Ishikawa (cell line): Measurements from ENCODE around the gene PKP4.

Experiments used
- CEBPB ChIP-seq: IDR thresholded peaks from 2 replicates; pipeline ENCODE4 v1.6.1; 2012
- CREB1 ChIP-seq: IDR thresholded peaks from 2 replicates; pipeline ENCODE4 v1.6.1; 2012; ENCODE audit warnings: low read depth
- EGR1 ChIP-seq: IDR thresholded peaks from 2 replicates; pipeline ENCODE4 v1.6.1; 2012
- EP300 ChIP-seq: IDR thresholded peaks from 2 replicates; pipeline ENCODE4 v1.6.1; 2012; ENCODE audit warnings: borderline replicate concordance
- FOXM1 ChIP-seq: IDR thresholded peaks from 2 replicates; pipeline ENCODE4 v1.6.1; 2012; ENCODE audit warnings: low read depth, borderline replicate concordance
- MAX ChIP-seq: IDR thresholded peaks from 2 replicates; pipeline ENCODE4 v1.6.1; 2012
- NFIC ChIP-seq: IDR thresholded peaks from 2 replicates; pipeline ENCODE4 v1.6.1; 2012
- RAD21 ChIP-seq: IDR thresholded peaks from 2 replicates; pipeline ENCODE4 v1.6.1; 2012; ENCODE audit warnings: low read depth
- TAF1 ChIP-seq: IDR thresholded peaks from 2 replicates; pipeline ENCODE4 v1.6.1; 2012; ENCODE audit warnings: low read depth, mild to moderate bottlenecking
- TCF12 ChIP-seq: IDR thresholded peaks from 2 replicates; pipeline ENCODE4 v1.6.1; 2012; ENCODE audit warnings: low read depth
- TEAD4 ChIP-seq: IDR thresholded peaks from 2 replicates; pipeline ENCODE4 v1.6.1; 2012
- USF1 ChIP-seq: IDR thresholded peaks from 2 replicates; pipeline ENCODE4 v1.6.1; 2012
- YY1 ChIP-seq: IDR thresholded peaks from 2 replicates; pipeline ENCODE4 v1.6.1; 2012; ENCODE audit warnings: low read depth
- ZBTB7A ChIP-seq: IDR thresholded peaks from 2 replicates; pipeline ENCODE4 v1.6.1; 2012; ENCODE audit warnings: low read depth
- TF ChIP-seq, protein P1 (sequence below): IDR thresholded peaks from 2 replicates; pipeline ENCODE4 v1.6.1; 2012; ENCODE audit warnings: low read depth, mild to moderate bottlenecking

The PKP4 gene

DNA sequence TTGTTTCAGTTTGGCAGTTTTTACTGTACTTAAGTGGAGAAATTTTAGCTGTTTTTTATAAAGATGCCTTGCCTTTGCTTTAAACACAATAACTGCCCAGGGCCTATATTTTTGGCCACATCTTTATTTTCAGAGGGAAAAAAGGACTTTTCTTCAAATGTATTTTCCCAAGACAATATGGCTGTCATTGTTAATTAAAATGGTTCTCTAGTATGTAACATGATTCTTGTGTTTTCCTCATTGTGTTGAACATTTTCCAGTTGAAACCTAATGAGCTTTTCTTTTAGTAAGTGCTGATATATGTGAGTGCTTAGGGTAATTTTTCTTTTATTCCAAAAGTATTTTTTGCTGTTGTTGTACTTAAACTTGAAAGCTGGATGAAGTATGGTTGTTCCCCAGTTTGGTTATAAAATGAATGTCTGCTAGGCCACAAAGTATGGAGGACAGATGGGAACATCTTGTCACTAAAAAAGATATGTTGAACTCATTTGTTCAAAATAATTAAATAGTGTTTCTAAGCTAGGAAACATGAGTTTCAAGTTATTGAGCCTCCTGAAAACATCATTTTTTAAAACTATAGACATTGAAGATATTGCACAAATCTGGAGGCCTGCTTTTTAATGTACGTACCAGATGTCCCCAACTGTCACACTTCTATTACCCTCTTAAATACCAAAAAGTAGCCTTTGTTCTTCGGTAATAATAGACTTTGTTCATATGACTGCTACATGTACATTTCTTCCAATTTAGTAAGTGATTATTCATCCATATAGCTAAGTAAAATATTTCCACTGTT lies 190.9 kb downstream of the PKP4 start:
- no peak for TF ChIP-seq EGR1
- peak; percentile 58; the same call in 1 of the 2 replicates for TF ChIP-seq CEBPB

DNA sequence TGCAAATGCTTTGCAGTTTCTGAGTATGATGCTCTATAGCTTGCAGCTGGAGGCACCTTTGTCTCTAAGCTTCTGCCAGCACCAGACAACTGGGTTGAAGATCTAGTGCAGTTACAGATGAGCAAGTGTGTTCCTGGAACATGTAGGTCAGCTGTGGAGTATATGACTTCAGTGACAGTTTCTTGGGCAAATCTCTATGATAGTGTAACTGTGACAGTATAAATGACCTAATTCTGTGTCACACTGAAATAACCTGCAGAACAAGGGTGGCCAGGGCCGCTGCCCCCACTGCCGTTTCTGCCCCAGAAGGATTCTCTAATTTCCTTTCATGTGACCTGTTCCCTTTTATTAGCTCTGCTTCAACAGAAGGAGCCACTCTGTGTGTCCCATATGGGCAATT lies 193.1 kb downstream of the PKP4 start:
- TF ChIP-seq NFIC (no peak), TEAD4 (no peak), FOXM1 (no peak), TAF1 (no peak), TCF12 (no peak), RAD21 (no peak), MAX (no peak), EGR1 (no peak), ZBTB7A (no peak), CEBPB (no peak), CREB1 (no peak), YY1 (no peak), USF1 (no peak), EP300 (no peak)
- TF ChIP-seq, protein P1, sequence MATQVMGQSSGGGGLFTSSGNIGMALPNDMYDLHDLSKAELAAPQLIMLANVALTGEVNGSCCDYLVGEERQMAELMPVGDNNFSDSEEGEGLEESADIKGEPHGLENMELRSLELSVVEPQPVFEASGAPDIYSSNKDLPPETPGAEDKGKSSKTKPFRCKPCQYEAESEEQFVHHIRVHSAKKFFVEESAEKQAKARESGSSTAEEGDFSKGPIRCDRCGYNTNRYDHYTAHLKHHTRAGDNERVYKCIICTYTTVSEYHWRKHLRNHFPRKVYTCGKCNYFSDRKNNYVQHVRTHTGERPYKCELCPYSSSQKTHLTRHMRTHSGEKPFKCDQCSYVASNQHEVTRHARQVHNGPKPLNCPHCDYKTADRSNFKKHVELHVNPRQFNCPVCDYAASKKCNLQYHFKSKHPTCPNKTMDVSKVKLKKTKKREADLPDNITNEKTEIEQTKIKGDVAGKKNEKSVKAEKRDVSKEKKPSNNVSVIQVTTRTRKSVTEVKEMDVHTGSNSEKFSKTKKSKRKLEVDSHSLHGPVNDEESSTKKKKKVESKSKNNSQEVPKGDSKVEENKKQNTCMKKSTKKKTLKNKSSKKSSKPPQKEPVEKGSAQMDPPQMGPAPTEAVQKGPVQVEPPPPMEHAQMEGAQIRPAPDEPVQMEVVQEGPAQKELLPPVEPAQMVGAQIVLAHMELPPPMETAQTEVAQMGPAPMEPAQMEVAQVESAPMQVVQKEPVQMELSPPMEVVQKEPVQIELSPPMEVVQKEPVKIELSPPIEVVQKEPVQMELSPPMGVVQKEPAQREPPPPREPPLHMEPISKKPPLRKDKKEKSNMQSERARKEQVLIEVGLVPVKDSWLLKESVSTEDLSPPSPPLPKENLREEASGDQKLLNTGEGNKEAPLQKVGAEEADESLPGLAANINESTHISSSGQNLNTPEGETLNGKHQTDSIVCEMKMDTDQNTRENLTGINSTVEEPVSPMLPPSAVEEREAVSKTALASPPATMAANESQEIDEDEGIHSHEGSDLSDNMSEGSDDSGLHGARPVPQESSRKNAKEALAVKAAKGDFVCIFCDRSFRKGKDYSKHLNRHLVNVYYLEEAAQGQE = no peak

- no peak for TF ChIP-seq USF1
- no peak for TF ChIP-seq TCF12
- no peak for TF ChIP-seq YY1
- TF ChIP-seq EGR1 = no peak
- no peak for TF ChIP-seq RAD21
- TF ChIP-seq, protein P1 = no peak
- TF ChIP-seq ZBTB7A = no peak
- TF ChIP-seq CREB1 = no peak
- no peak for TF ChIP-seq CEBPB
Observed at GRCh38 chr2:158650646-158651357, 194.1 kb downstream of the PKP4 start.

GRCh38 chr2:158651358-158652057 lies 194.8 kb downstream of the PKP4 start:
- TF ChIP-seq, protein P1 = no peak
- no peak for TF ChIP-seq TCF12
- no peak for TF ChIP-seq TEAD4
- no peak for TF ChIP-seq CEBPB
- no peak for TF ChIP-seq NFIC
- no peak for TF ChIP-seq YY1
- no peak for TF ChIP-seq CREB1
- TF ChIP-seq ZBTB7A = no peak
- no peak for TF ChIP-seq EGR1
- TF ChIP-seq FOXM1 = no peak
- TF ChIP-seq USF1 = no peak
- no peak for TF ChIP-seq RAD21
- no peak for TF ChIP-seq MAX
- no peak for TF ChIP-seq TAF1
- TF ChIP-seq EP300 = no peak
